ENCODE measurements around the gene TRPC4AP.

TRPC4AP gene

GRCh38 chr20:35014537-35014936 lies 78.1 kb downstream of the TRPC4AP start:
- DNase-seq (ENCODE audit: low spot score) = no peak

- no peak for DNase-seq (ENCODE audit: low spot score)
Measured at GRCh38 chr20:35013421-35014411, 78.9 kb downstream of the TRPC4AP start.

DNA sequence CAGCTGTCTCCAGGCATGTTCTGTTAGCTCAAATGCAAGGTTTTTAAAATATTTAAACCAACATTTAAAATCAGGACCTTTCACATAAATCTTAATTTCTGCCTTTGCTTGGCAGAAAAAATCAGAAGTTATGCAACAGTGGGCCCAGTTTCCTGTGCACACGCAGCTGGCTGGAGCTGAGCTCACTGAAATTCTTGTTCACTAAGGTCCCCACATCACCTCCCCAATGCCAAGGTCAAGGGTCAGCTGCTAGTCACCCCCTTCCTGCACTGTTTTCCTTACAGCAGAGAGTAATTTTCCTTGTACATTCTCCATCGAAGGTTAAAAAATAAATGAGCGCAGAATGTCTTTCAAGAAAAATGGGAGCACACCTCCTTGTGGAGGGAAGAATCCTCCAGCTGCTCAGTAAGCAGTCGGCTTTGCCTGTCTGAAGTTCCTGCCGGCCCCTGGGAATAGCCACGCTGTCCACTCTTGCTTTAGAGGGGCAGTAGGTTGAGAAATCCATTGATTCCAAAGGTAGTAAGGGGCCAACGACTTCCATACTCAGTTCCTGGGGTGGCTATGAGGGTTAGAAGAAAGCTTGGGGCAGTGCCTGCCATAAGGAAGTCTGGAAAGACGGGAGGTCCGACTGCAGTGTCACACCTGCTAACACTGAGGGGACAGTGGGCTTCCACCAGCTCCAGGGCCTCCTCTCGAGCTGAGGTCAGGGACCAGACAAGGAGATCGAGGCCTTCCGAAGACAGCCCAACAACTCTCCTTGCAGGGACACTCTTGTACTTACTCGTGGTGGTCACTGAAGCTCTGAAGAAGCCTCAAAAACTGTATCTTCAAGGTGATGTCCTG lies 80.2 kb downstream of the TRPC4AP start:
- no peak for DNase-seq (ENCODE audit: low spot score)

- DNase-seq (ENCODE audit: low spot score) = no peak
Measured at GRCh38 chr20:35011589-35012226, 80.9 kb downstream of the TRPC4AP start.

DNA sequence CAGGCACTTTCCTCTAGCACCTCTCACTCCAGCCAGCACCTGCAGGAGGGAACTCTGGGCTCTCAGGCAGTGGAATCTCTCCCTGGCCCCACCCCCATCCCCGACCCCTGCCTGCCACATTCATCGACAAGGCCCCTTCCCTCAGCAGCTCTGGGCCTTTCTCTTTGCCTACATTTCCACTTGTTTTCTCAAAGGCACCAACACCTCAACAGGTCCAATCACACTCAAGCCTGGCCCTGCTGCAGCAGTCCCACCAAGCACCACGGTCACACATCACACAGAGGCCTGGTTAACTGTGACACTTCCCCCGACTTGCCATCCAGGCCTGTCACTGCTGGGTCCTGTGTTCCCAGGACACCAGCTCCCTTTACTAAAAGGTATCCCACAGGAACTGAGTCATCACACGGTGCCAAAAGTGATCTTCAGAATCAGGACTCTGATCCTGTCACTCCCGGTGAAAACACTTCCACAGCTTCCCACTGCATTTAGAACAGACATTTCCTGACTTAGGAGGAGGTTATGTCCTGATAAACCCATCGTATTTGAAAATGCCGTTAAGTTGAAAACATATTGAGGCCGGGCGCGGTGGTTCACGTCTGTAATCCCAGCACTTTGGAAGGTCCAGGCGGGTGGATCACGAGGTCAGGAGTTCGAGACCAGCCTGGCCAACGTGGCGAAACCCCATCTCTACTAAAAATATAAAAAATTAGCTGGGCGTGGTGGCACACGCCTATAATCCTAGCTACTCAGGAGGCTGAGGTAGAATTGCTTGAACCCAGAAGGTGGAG lies 82.0 kb downstream of the TRPC4AP start:
- DNase-seq (ENCODE audit: low spot score) = no peak

DNA sequence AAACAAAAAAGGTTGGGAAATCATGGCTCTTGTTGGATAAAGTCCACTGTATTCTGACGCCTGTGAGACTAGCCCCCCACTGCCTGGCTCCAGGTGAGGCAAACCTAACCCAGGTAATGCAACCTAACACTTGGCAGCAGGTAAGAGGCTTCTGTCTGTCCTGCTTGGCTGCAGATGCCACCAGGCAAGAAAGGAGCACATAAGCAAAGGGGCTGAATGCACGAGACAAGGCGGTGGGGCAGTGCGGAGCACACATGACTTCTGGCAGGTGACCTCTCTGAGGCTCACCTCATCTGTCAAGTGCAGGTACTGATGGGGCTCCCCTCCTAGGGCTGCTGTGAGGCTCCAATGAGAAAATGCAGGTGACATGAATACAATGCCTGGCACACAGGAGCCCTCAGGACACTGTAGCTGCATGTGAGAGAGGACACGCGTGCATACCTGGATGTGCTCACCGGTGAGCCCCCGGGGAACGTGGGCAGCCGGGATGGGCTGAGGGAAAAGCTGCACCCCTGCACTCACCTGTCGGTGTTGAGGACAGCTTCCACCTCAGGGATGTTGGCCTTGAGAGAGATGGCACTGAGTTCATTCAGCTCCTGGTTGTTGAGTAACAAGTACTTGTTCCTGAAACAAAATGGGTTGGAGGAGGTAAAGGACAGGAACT lies 82.8 kb downstream of the TRPC4AP start:
- DNase-seq (ENCODE audit: low spot score) = no peak

DNA sequence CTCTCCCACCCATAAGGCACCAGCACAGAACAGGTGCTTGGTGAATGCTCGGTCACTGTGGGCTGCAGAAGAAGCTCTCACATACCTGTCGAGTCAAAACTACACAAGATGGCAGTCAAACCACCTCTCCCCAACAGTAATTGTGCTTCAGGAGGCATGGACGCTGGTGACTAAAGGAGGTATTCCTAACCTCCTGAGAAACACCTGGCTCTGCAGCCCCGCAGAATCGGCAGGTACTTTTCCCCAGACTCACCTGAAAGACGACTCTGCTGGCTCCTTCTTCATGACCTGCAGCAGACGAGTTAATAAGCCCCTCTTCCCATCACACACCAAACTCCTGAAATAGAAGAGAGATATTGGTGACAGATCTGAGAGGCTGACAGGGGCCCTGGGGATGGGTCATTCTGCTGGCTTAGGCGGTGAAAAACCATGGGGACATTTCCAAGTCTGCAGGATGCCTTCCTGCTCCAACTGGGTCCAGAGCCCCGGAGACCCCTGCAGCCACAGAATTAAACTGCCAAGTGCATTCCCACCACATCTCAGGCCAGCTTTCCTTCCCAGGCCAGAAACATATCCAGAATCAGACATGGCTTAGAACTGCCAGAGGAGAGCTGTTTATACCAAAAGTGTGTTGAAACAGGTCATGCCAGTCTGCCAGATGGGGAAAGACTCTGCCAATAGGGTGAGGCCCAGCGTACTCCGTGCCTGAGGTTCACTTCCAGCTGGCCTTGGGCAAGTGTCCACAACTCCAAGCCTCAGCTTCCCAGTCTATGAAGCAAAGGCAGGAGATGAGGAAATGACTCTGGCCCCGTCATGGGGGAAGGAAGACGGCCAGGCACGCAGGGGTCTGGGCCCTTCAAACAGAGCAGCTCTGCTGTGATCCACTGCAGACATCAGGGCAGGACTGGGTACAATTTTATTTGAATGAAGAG lies 83.9 kb downstream of the TRPC4AP start:
- DNase-seq (ENCODE audit: low spot score) = no peak

GRCh38 chr20:35007891-35008290 lies 84.7 kb downstream of the TRPC4AP start:
- DNase-seq (ENCODE audit: low spot score) = no peak

- DNase-seq (ENCODE audit: low spot score) = no peak
Measured at GRCh38 chr20:35007413-35007812, 85.2 kb downstream of the TRPC4AP start.

DNA sequence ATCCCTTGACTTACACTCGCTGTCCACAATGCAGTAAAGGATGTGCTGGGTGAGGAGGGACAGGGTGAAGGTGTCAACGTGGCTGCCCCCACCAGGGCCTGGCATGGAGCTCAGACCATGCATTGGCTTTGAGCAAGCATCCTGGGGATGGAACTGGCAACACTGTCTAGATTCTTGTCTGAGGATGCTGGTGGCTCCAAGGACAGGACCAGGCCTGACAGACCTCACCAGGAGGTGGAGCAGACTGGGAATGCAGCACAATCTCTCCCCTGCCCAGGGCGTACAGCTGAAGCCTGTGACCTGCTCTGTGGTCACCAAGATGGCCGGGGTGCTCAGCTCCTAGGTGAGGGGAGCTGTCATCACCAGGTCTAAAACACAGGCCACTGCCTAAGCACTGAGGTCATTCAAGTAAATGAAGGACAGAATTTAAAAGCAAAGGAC lies 86.1 kb downstream of the TRPC4AP start:
- DNase-seq (ENCODE audit: low spot score) = no peak

DNA sequence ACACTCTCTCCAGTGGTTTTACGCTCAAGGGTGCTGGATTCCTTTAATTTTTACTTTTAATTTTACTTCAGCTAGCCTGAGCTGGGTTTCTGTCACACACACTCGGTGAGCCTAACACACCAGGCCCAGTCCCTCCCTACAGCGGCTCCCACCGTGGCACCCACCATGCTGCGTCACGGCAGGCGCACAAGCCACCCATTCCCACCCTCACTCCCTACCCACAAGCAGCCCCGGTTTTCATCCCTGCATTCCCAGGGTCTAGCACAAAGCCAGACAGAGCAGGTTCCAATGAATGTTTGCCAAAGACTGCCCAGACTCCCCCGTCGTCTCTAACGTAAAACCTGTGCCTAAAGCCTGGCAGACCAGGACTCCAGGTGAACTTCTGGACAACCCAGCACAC lies 86.6 kb downstream of the TRPC4AP start:
- no peak for DNase-seq (ENCODE audit: low spot score)

DNA sequence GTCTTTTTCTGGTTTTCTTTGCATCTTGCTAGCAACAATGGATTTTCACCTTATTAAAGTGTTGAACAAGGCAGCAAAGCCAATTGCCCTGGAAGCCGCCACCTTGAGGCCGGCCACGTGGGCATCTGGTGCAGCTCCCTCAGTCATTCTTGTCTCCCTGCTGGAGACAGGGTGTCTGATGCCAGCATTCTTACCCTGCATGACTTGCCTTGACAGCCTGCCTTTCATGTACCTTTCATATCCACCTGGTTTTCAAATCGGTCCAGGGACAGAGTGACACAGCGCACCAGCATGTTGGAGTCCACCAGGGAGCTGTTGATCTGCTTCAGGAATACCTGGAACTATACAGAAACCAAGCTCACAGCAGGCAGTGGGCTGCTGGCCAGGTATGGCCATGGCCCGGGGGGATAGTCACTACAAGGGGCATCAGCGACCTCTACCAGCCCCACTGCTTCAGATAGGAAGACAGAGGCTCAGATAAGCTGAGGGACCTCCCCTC lies 87.1 kb downstream of the TRPC4AP start:
- no peak for DNase-seq (ENCODE audit: low spot score)

- DNase-seq (ENCODE audit: low spot score) = no peak
Measured at GRCh38 chr20:35004749-35005462, 87.7 kb downstream of the TRPC4AP start.

DNA sequence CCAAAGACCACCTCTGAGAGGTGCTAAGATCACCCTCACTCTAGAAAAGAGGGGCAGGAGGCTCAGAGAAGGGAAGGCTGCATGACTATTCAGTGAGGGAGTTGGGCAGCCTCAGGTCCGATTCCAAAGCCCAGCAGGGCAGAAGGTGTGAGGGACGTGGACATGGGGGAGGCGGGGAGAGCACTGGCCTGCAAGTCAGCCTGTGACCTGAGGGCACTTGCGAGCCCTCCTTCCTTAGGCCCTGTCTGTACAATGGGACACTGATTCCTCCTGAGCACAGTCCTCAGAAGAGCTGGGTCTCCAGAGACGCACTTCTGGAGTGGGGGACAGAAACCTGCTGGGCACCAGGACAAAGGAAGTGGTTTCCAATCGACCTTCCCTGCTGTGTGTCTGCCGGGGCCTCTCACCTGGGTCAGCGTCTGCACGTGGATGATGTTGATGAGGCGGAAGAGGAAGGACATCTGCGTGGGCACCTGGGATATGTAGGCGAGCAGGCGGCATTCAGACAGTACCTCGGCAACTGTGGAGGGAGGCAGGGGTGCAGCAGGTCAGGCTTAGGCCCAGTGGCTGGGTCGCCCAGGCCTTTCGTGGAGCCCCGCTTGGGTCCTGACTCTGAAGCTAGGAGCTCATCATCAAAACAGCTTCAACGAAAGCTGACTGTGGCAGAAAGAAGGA lies 88.4 kb downstream of the TRPC4AP start:
- no peak for DNase-seq (ENCODE audit: low spot score)

GRCh38 chr20:35003211-35004031 lies 89.2 kb downstream of the TRPC4AP start:
- DNase-seq (ENCODE audit: low spot score) = no peak

DNA sequence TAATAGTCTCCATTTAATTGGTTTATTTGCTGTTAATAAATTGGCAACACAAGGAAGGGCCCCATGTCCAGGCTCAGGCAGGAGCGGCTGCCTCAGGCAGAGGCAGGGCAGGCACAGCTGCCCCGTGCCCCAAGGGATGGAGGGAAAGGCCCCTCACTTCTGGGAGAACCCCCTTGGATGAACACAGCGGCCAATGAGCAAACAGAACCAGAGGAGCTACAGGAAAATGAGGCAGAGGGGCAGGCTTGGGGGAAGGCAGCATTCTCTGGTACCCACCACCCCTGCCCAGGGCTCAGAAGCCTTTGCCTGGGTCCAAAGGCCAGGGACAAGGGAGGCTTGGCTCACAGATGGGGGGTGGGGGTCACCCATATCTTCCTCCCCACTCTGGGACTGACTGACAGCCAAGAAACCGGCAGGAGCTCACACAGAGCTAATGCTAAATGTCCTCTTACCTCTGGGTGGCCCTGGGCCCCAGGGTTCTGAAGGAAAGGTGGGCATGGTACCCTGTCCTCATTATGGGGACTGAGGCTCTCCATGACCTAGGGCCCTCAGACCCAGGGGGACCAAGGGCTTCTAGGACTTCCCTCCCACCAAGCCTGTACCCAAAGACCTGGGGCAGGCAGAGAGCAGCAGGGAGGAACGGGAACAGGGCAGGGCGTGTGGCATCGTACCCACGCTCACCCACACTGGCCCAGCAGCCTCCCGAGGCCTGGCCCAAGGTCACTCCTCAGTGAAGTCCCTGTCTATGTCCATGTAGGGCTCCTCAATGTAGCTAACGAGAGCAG lies 90.0 kb downstream of the TRPC4AP start:
- no peak for DNase-seq (ENCODE audit: low spot score)
